Sigmoid colon (tissue), 7 donors: ENCODE measurements around the gene PXT1. TPM values are rescaled to one million over a fixed set of nuclear protein-coding genes. Genes with fewer than 3 reads are reported as not detected.

ENCODE experiments used
- DNase-seq: peaks from one replicate; pipeline ENCODE4 v3.0.0-alpha.2; 2019
- H3K27ac ChIP-seq, 4 donors: fragments of 200-600 bp; sonication (generic); one replicate each; pipeline ENCODE4 v1.5.1; 2016 to 2019; ENCODE audit warnings: mild to moderate bottlenecking in 1 of 4
- H3K27me3 ChIP-seq, 3 donors: fragments of 200-600 bp; sonication (generic); one replicate each; pipeline ENCODE4 v1.5.1; 2019; ENCODE audit warnings: mild to moderate bottlenecking in 1 of 3
- H3K36me3 ChIP-seq, 4 donors: fragments of 200-600 bp; sonication (generic); one replicate each; pipeline ENCODE4 v1.5.1; 2016 to 2019
- H3K4me1 ChIP-seq, 4 donors: fragments of 200-600 bp; sonication (generic); one replicate each; pipeline ENCODE4 v1.5.1; 2017 to 2019
- H3K4me3 ChIP-seq, 4 donors: fragments of 200-600 bp; sonication (generic); one replicate each; pipeline ENCODE4 v1.5.1; 2017 to 2019; ENCODE audit warnings: mild to moderate bottlenecking in 2 of 4, moderate library complexity in 1 of 4
- H3K9me3 ChIP-seq, 4 donors: fragments of 200-600 bp in 3 of 4; sonication (generic) in 3 of 4; one replicate each; pipeline versions ENCODE4 v1.5.1 to v1.6.1; 2013 to 2019
- CTCF ChIP-seq, 4 experiments: fragments of 450-650 bp in 3 of 4; fragments of 200-600 bp in 1 of 4; IDR thresholded peaks; one replicate each; pipeline ENCODE4 v1.5.1; 2016 to 2019; ENCODE audit warnings: antibody characterized with exemption in 4 of 4, mild to moderate bottlenecking in 3 of 4, moderate library complexity in 2 of 4
- EP300 ChIP-seq, 4 donors: sonication (generic); formaldehyde crosslinking; IDR thresholded peaks; one replicate each; pipeline ENCODE4 v1.6.1; 2017; ENCODE audit warnings: antibody characterized with exemption in 4 of 4
- POLR2A ChIP-seq, 2 donors: fragments of 450-650 bp; IDR thresholded peaks; one replicate each; pipeline ENCODE4 v1.6.1; 2016; ENCODE audit warnings: antibody characterized with exemption in 2 of 2, mild to moderate bottlenecking in 2 of 2, moderate library complexity in 2 of 2
- POLR2AphosphoS5 ChIP-seq, 4 donors: sonication (generic); formaldehyde crosslinking; IDR thresholded peaks; one replicate each; pipeline ENCODE4 v1.6.1; 2017; ENCODE audit warnings: antibody characterized with exemption in 4 of 4
- WGBS, 2 donors: extraction: QIAGEN DNeasy Blood & Tissue Kit; methylation state at CpG; one replicate each; pipeline ENCODE4 v1.1.7; 2013; 5-methylcytosine and 5-hydroxymethylcytosine counted together
- intact Hi-C: fragments of 100-400 bp; cut with DNase I; formaldehyde crosslinking; loops from one replicate; pipeline ENCODE4 v1.15.1; 2023
- polyA plus RNA-seq, 3 donors: library from polyadenylated mRNA; stranded (reverse); fragments of 200-250 nt; gene quantifications; one replicate each; pipeline ENCODE4 v1.2.3, GENCODE V29; 2013
- total RNA-seq, 4 donors: library from RNA; depleted of rRNA; stranded (reverse); fragments of >200 nt; gene quantifications; one replicate each; pipeline ENCODE4 v1.1.0, GENCODE V29; 2016
- donor health status: healthy with polysubstance abuse.
- donor health status: Bipolar disorder and iron deficiency.
- donor health status: healthy.

The PXT1 gene
- total and polyA plus RNA-seq, 7 donors: not detected

- intact Hi-C loops: no loop called here
- Histone ChIP-seq H3K9me3 (no peaks in the 10 kb centered on the region), H3K4me3 (no peak overlapping the region), H3K27me3 (no peaks in the 10 kb centered on the region), H3K4me1 (no peaks in the 10 kb centered on the region), H3K27ac (no peak overlapping the region), H3K36me3 (no peaks in the 10 kb centered on the region)
- WGBS, 2 donors: 87 to 91% methylated on average over 4 of the region's 4 CpGs
- DNase-seq: no peak
- TF ChIP-seq POLR2AphosphoS5 (IDR thresholded peaks at IDR 0.05) (no peak), EP300 (IDR thresholded peaks at IDR 0.05) (no peak), POLR2A (IDR thresholded peaks at IDR 0.05) (no peak), CTCF (IDR thresholded peaks at IDR 0.05) (no peak)
These were observed 64.3 kb downstream of the PXT1 start for GRCh38 chr6:36378243-36378920.

GRCh38 chr6:36377594-36377993 lies 65.1 kb downstream of the PXT1 start:
- WGBS, 2 donors: 65 to 72% methylated on average over 5 of the region's 5 CpGs
- Histone ChIP-seq H3K9me3 (no peaks in the 10 kb centered on the region), H3K4me3 (no peak overlapping the region), H3K27me3 (no peaks in the 10 kb centered on the region), H3K27ac (no peak overlapping the region), H3K36me3 (no peaks in the 10 kb centered on the region), H3K4me1 (no peaks in the 10 kb centered on the region)
- TF ChIP-seq EP300 (IDR thresholded peaks at IDR 0.05): no peak
- TF ChIP-seq POLR2A (IDR thresholded peaks at IDR 0.05): no peak
- no peak for TF ChIP-seq POLR2AphosphoS5 (IDR thresholded peaks at IDR 0.05)
- TF ChIP-seq CTCF (IDR thresholded peaks at IDR 0.05): no peak
- DNase-seq: no peak
- intact Hi-C loops: no loop called here

- no peak for TF ChIP-seq POLR2A (IDR thresholded peaks at IDR 0.05)
- TF ChIP-seq POLR2AphosphoS5 (IDR thresholded peaks at IDR 0.05): no peak
- TF ChIP-seq CTCF (IDR thresholded peaks at IDR 0.05): no peak
- TF ChIP-seq EP300 (IDR thresholded peaks at IDR 0.05): no peak
- Histone ChIP-seq H3K4me1 (no peaks in the 10 kb centered on the region), H3K9me3 (no peaks in the 10 kb centered on the region), H3K4me3 (no peak overlapping the region), H3K27me3 (no peaks in the 10 kb centered on the region), H3K27ac (no peak overlapping the region), H3K36me3 (no peaks in the 10 kb centered on the region)
- DNase-seq: no peak
- WGBS, 2 donors: 93 to 96% methylated on average over 8 of the region's 8 CpGs
- intact Hi-C loops: no loop called here
These were observed 65.9 kb downstream of the PXT1 start for GRCh38 chr6:36376742-36377141.

GRCh38 chr6:36376183-36376582 lies 66.5 kb downstream of the PXT1 start:
- no peaks in the 10 kb centered on the region for H3K9me3 ChIP-seq
- no peaks in the 10 kb centered on the region for H3K36me3 ChIP-seq
- intact Hi-C loops: no loop called here
- H3K27me3 ChIP-seq: no peaks in the 10 kb centered on the region
- TF ChIP-seq CTCF (IDR thresholded peaks at IDR 0.05): no peak
- no peak for TF ChIP-seq POLR2AphosphoS5 (IDR thresholded peaks at IDR 0.05)
- no peak for TF ChIP-seq EP300 (IDR thresholded peaks at IDR 0.05)
- no peak for TF ChIP-seq POLR2A (IDR thresholded peaks at IDR 0.05)
- DNase-seq: no peak
- no peak overlapping the region for H3K27ac ChIP-seq
- WGBS, 2 donors: 96% methylated on average over 8 of the region's 8 CpGs
- H3K4me1 ChIP-seq: no peaks in the 10 kb centered on the region
- H3K4me3 ChIP-seq: no peak overlapping the region

GRCh38 chr6:36375644-36376155 lies 67.0 kb downstream of the PXT1 start:
- H3K4me3 ChIP-seq: no peak overlapping the region
- H3K4me1 ChIP-seq: no peaks in the 10 kb centered on the region
- intact Hi-C loops: no loop called here
- H3K36me3 ChIP-seq: no peaks in the 10 kb centered on the region
- no peaks in the 10 kb centered on the region for H3K27me3 ChIP-seq
- 94 to 96% methylated on average over 20 of the region's 20 CpGs for WGBS, 2 donors
- no peak for DNase-seq
- H3K9me3 ChIP-seq: no peaks in the 10 kb centered on the region
- H3K27ac ChIP-seq: no peak overlapping the region
- TF ChIP-seq POLR2AphosphoS5 (IDR thresholded peaks at IDR 0.05) (no peak), POLR2A (IDR thresholded peaks at IDR 0.05) (no peak), EP300 (IDR thresholded peaks at IDR 0.05) (no peak), CTCF (IDR thresholded peaks at IDR 0.05) (no peak)
